GM23338 (cell line): ENCODE results near the gene IGSF21. TPM values are rescaled to one million over a fixed set of nuclear protein-coding genes. Genes with fewer than 3 reads are reported as not detected.

ENCODE experiments used
- ATAC-seq: fragments of 200-7000 bp; cut with Tn5 transposase; 3 replicates; pipeline ENCODE4 v1.9.1; 2020
- DNase-seq: peaks from one replicate; pipeline ENCODE4 v3.0.0-alpha.2; 2015; ENCODE audit warnings: low spot score
- H2AFZ ChIP-seq: fragments of 200-600 bp; sonication (generic); 2 replicates; pipeline ENCODE4 v1.8.0; 2016; ENCODE audit warnings: antibody characterized with exemption, mild to moderate bottlenecking, moderate library complexity
- H3F3A ChIP-seq: fragments of 200-600 bp; sonication (generic); replicated peaks from 2 replicates; pipeline ENCODE4 v1.8.0; 2017; ENCODE audit warnings: antibody characterized with exemption, mixed run types, low read depth
- H3K27ac ChIP-seq: fragments of 200-600 bp; sonication (generic); 2 replicates; pipeline ENCODE4 v1.6.1; 2016; ENCODE audit warnings: low read depth
- H3K27me3 ChIP-seq: fragments of 200-600 bp; sonication (generic); 2 replicates; pipeline ENCODE4 v1.8.0; 2016; ENCODE audit warnings: mild to moderate bottlenecking, mixed run types, moderate library complexity; ENCODE audit not compliant: insufficient read depth
- H3K36me3 ChIP-seq: fragments of 200-600 bp; sonication (generic); 2 replicates; pipeline ENCODE4 v1.8.0; 2016; ENCODE audit warnings: mild to moderate bottlenecking; ENCODE audit not compliant: insufficient read depth
- H3K4me1 ChIP-seq: fragments of 200-600 bp; sonication (generic); 2 replicates; pipeline ENCODE4 v1.8.0; 2016; ENCODE audit warnings: mild to moderate bottlenecking, moderate library complexity; ENCODE audit not compliant: insufficient read depth
- H3K4me2 ChIP-seq: fragments of 200-600 bp; sonication (generic); 2 replicates; pipeline ENCODE4 v1.7.1; 2017; ENCODE audit warnings: mixed run types
- H3K4me3 ChIP-seq: fragments of 200-600 bp; sonication (generic); 2 replicates; pipeline ENCODE4 v1.6.1; 2016; ENCODE audit warnings: mixed run types
- H3K79me2 ChIP-seq: fragments of 200-600 bp; sonication (generic); replicated peaks from 2 replicates; pipeline ENCODE4 v1.8.0; 2017; ENCODE audit warnings: mild to moderate bottlenecking; ENCODE audit not compliant: insufficient read depth
- H3K9me2 ChIP-seq: fragments of 200-600 bp; sonication (generic); 2 replicates; pipeline ENCODE4 v1.8.0; 2017; ENCODE audit not compliant: insufficient read depth
- H4K20me1 ChIP-seq: fragments of 200-600 bp; sonication (generic); replicated peaks from 2 replicates; pipeline ENCODE4 v1.8.0; 2017; ENCODE audit warnings: mild to moderate bottlenecking; ENCODE audit not compliant: insufficient read depth
- H3K27ac Mint-ChIP-seq: 2 replicates; pipeline ENCODE4 v1.8.0; 2020; ENCODE audit warnings: inconsistent platforms, mild to moderate bottlenecking, moderate library complexity, mixed read lengths
- H3K27me3 Mint-ChIP-seq: 3 replicates; pipeline ENCODE4 v1.8.0; 2022; ENCODE audit warnings: low read depth, mild to moderate bottlenecking, moderate library complexity, mixed read lengths, inconsistent platforms; ENCODE audit not compliant: insufficient read depth, poor library complexity
- H3K36me3 Mint-ChIP-seq: 3 replicates; pipeline ENCODE4 v1.8.0; 2021; ENCODE audit warnings: low read depth, mild to moderate bottlenecking, inconsistent platforms, moderate library complexity, mixed read lengths
- H3K4me1 Mint-ChIP-seq: 3 replicates; pipeline ENCODE4 v1.8.0; 2020; ENCODE audit warnings: mild to moderate bottlenecking, inconsistent platforms, mixed read lengths
- H3K4me3 Mint-ChIP-seq: 3 replicates; pipeline ENCODE4 v1.8.0; 2021; ENCODE audit warnings: moderate library complexity, mild to moderate bottlenecking, inconsistent platforms, mixed read lengths
- H3K9me3 Mint-ChIP-seq: 3 replicates; pipeline ENCODE4 v1.8.0; 2020; ENCODE audit warnings: moderate library complexity, mild to moderate bottlenecking, inconsistent platforms, mixed read lengths
- CREB1 ChIP-seq: fragments of 250-450 bp; sonication (Bioruptor Pico); IDR thresholded peaks from 2 replicates; pipeline ENCODE4 v1.5.0; 2020; ENCODE audit warnings: low read depth, mild to moderate bottlenecking, moderate library complexity
- EZH2 ChIP-seq: fragments of 200-600 bp; sonication (generic); IDR thresholded peaks from one replicate; pipeline ENCODE4 v1.8.0; 2017; ENCODE audit warnings: antibody characterized with exemption, mild to moderate bottlenecking, low read depth; ENCODE audit not compliant: unreplicated experiment
- EZH2phosphoT487 ChIP-seq: fragments of 200-600 bp; sonication (generic); IDR thresholded peaks from one replicate; pipeline ENCODE4 v1.8.1; 2018; ENCODE audit warnings: antibody characterized with exemption; ENCODE audit not compliant: unreplicated experiment
- JUNB ChIP-seq: IDR thresholded peaks from one replicate; pipeline ENCODE4 v1.6.1; 2016; ENCODE audit warnings: antibody characterized with exemption; ENCODE audit not compliant: unreplicated experiment
- NANOG ChIP-seq: IDR thresholded peaks from 2 replicates; pipeline ENCODE4 v1.6.1; 2016; ENCODE audit warnings: antibody characterized with exemption, borderline replicate concordance
- POLR2AphosphoS5 ChIP-seq: IDR thresholded peaks from 2 replicates; pipeline ENCODE4 v1.6.1; 2016; ENCODE audit warnings: antibody characterized with exemption, low read depth
- REST ChIP-seq: IDR thresholded peaks from one replicate; pipeline ENCODE4 v1.6.1; 2018; ENCODE audit warnings: antibody characterized with exemption; ENCODE audit not compliant: unreplicated experiment
- STAT1 ChIP-seq: IDR thresholded peaks from one replicate; pipeline ENCODE4 v1.6.1; 2016; ENCODE audit warnings: antibody characterized with exemption; ENCODE audit not compliant: unreplicated experiment
- ZNF114 ChIP-seq: fragments of 250-450 bp; sonication (Bioruptor Pico); IDR thresholded peaks from 2 replicates; pipeline ENCODE4 v1.5.0; 2020; ENCODE audit warnings: mild to moderate bottlenecking, moderate library complexity
- ZNF331 ChIP-seq: fragments of 250-450 bp; sonication (Bioruptor Pico); IDR thresholded peaks from 2 replicates; pipeline ENCODE4 v1.5.0; 2020; ENCODE audit warnings: low read depth, mild to moderate bottlenecking, moderate library complexity
- ZNF462 ChIP-seq: fragments of 250-450 bp; sonication (Bioruptor Pico); IDR thresholded peaks from 2 replicates; pipeline ENCODE4 v1.5.0; 2020; ENCODE audit warnings: mild to moderate bottlenecking, moderate library complexity
- polyA plus RNA-seq: library from polyadenylated mRNA; unstranded; fragments of >200 nt; fragmentation: Nextera tagmentation; extraction: Ambion mirVana; gene quantifications from 2 replicates; pipeline ENCODE4 v1.2.1, GENCODE V29; 2016
- total RNA-seq: library from RNA; depleted of rRNA; stranded (reverse); fragments of >200 nt; shearing (Covaris generic); gene quantifications from 2 replicates; pipeline ENCODE4 v1.2.3, GENCODE V29; 2014
- TF ChIP-seq, protein P1 (sequence below), 2 experiments: fragments of 200-600 bp in 1 of 2; sonication (generic) in 1 of 2; conservative IDR thresholded peaks; 2 replicates each; pipeline versions ENCODE4 v1.5.1 to v1.6.1; 2016 to 2017; ENCODE audit warnings: antibody characterized with exemption in 2 of 2, low read depth in 2 of 2, mild to moderate bottlenecking in 2 of 2, moderate library complexity in 1 of 2
- TF ChIP-seq, protein P2 (sequence below): IDR thresholded peaks from 2 replicates; pipeline ENCODE4 v1.6.1; 2016; ENCODE audit warnings: antibody characterized with exemption

Gene IGSF21
- total and polyA plus RNA-seq, 2 experiments from 2014 or later: 15.6 to 15.7 TPM

- ATAC-seq (no peak), DNase-seq (no peak)
- no peaks in the 10 kb centered on the region for H3K36me3 Mint-ChIP-seq
- peaks cover 28% of the 10 kb centered on the region for H3K4me1 Mint-ChIP-seq
- peaks cover 10% of the 10 kb centered on the region; the same call in 1 of the 2 replicates for H3K4me1 ChIP-seq
- H4K20me1 ChIP-seq: no peaks in the 10 kb centered on the region
- H3K9me2 ChIP-seq: no peaks in the 10 kb centered on the region; the same call in 1 of the 2 replicates
- H3K79me2 ChIP-seq: no peaks in the 10 kb centered on the region
- no peak overlapping the region for H3K4me3 ChIP-seq
- H3K27ac ChIP-seq: no peak overlapping the region
- no peaks in the 10 kb centered on the region for H3F3A ChIP-seq
- TF ChIP-seq EZH2 (no peak), NANOG (no peak), REST (no peak), ZNF462 (no peak), JUNB (no peak), ZNF331 (CRISPR knock-in tag) (no peak), CREB1 (CRISPR knock-in tag) (no peak), STAT1 (no peak), EZH2phosphoT487 (no peak), POLR2AphosphoS5 (no peak), ZNF114 (CRISPR knock-in tag) (no peak)
- TF ChIP-seq, protein P1, sequence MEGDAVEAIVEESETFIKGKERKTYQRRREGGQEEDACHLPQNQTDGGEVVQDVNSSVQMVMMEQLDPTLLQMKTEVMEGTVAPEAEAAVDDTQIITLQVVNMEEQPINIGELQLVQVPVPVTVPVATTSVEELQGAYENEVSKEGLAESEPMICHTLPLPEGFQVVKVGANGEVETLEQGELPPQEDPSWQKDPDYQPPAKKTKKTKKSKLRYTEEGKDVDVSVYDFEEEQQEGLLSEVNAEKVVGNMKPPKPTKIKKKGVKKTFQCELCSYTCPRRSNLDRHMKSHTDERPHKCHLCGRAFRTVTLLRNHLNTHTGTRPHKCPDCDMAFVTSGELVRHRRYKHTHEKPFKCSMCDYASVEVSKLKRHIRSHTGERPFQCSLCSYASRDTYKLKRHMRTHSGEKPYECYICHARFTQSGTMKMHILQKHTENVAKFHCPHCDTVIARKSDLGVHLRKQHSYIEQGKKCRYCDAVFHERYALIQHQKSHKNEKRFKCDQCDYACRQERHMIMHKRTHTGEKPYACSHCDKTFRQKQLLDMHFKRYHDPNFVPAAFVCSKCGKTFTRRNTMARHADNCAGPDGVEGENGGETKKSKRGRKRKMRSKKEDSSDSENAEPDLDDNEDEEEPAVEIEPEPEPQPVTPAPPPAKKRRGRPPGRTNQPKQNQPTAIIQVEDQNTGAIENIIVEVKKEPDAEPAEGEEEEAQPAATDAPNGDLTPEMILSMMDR (conservative IDR thresholded peaks at IDR 0.05; ENCODE audit: low read depth in 2 of 2): no peak
- TF ChIP-seq, protein P2, sequence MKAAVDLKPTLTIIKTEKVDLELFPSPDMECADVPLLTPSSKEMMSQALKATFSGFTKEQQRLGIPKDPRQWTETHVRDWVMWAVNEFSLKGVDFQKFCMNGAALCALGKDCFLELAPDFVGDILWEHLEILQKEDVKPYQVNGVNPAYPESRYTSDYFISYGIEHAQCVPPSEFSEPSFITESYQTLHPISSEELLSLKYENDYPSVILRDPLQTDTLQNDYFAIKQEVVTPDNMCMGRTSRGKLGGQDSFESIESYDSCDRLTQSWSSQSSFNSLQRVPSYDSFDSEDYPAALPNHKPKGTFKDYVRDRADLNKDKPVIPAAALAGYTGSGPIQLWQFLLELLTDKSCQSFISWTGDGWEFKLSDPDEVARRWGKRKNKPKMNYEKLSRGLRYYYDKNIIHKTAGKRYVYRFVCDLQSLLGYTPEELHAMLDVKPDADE: no peak
- H3K27ac Mint-ChIP-seq: no peak overlapping the region
- H3K36me3 ChIP-seq: no peaks in the 10 kb centered on the region
- H3K4me2 ChIP-seq: no peak overlapping the region
- H3K27me3 ChIP-seq: no peaks in the 10 kb centered on the region
- H3K27me3 Mint-ChIP-seq: no peaks in the 10 kb centered on the region
- H2AFZ ChIP-seq: no peak overlapping the region
- H3K4me3 Mint-ChIP-seq: no peak overlapping the region
- no peaks in the 10 kb centered on the region for H3K9me3 Mint-ChIP-seq
These were observed 133.3 kb downstream of the IGSF21 start for GRCh38 chr1:18240906-18241305.
